Measurements from ENCODE around the gene DNAH11. TPM values are rescaled to one million over a fixed set of nuclear protein-coding genes. Genes with fewer than 3 reads are reported as not detected.

DNAH11 gene
- polyA plus RNA-seq, 1 experiment = not detected

DNA sequence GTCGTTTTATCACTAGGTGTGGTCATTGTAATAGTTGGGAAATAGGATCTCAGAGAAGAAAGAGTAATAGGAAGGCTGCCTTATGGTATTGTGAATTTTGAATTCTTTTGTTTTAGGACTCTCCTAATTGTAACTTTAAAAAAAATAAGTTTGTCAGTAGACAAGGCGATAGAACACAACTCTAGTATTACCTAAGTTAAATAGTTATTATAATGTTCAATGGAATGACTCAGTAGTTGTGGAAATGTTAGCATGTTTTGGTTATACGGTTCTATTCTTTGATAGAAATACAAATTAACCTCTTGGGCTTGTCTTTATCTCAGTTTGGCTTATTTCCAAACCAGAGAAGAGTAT lies 1.4 kb downstream of the DNAH11 start:
- H3K4me3 ChIP-seq (ENCODE audit: low read depth, low read length) = no peak overlapping the region
- H3K27ac ChIP-seq (ENCODE audit: low read depth, low read length) = no peak overlapping the region
- POLR2A ChIA-PET = no interaction called here
- H3K27me3 ChIP-seq (ENCODE audit: control insufficient read depth, insufficient read depth, low read length) = peaks cover 20% of the 10 kb centered on the region
- TF ChIP-seq, protein P1, sequence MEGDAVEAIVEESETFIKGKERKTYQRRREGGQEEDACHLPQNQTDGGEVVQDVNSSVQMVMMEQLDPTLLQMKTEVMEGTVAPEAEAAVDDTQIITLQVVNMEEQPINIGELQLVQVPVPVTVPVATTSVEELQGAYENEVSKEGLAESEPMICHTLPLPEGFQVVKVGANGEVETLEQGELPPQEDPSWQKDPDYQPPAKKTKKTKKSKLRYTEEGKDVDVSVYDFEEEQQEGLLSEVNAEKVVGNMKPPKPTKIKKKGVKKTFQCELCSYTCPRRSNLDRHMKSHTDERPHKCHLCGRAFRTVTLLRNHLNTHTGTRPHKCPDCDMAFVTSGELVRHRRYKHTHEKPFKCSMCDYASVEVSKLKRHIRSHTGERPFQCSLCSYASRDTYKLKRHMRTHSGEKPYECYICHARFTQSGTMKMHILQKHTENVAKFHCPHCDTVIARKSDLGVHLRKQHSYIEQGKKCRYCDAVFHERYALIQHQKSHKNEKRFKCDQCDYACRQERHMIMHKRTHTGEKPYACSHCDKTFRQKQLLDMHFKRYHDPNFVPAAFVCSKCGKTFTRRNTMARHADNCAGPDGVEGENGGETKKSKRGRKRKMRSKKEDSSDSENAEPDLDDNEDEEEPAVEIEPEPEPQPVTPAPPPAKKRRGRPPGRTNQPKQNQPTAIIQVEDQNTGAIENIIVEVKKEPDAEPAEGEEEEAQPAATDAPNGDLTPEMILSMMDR (IDR thresholded peaks at IDR 0.05; ENCODE audit: low read depth, low read length) = no peak
- H3K9me3 ChIP-seq (ENCODE audit: control insufficient read depth, insufficient read depth, low read length) = no peaks in the 10 kb centered on the region; the same call in 1 of the 2 replicates
- no peak for DNase-seq (ENCODE audit: low read depth, low spot score)
- CTCF ChIA-PET = no interaction called here

DNA sequence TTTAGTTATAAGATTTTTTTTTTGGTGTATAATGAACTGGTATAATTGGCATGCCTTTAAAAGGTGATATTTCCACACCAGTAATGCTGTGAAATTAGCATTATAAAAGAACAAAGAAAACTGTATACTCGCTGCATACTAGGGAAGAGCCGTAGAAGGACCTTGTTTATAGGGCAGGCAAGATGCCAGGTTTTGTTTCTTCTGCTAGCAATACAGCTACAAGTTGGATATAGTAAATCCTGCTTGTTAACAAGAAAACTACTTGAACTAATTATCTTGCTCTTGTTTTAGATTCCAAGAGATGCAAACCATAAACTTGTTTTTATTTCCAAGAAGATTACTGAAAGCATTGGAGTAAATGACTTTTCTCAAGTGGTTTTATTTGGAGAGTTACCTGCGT lies 1.9 kb downstream of the DNAH11 start:
- TF ChIP-seq, protein P1 (IDR thresholded peaks at IDR 0.05; ENCODE audit: low read depth, low read length) = no peak
- no peak overlapping the region for H3K27ac ChIP-seq (ENCODE audit: low read depth, low read length)
- H3K9me3 ChIP-seq (ENCODE audit: control insufficient read depth, insufficient read depth, low read length) = no peaks in the 10 kb centered on the region; the same call in 1 of the 2 replicates
- no peak for DNase-seq (ENCODE audit: low read depth, low spot score)
- H3K4me3 ChIP-seq (ENCODE audit: low read depth, low read length) = no peak overlapping the region
- H3K27me3 ChIP-seq (ENCODE audit: control insufficient read depth, insufficient read depth, low read length) = peaks cover 20% of the 10 kb centered on the region
- CTCF ChIA-PET = no interaction called here
- POLR2A ChIA-PET = no interaction called here

DNA sequence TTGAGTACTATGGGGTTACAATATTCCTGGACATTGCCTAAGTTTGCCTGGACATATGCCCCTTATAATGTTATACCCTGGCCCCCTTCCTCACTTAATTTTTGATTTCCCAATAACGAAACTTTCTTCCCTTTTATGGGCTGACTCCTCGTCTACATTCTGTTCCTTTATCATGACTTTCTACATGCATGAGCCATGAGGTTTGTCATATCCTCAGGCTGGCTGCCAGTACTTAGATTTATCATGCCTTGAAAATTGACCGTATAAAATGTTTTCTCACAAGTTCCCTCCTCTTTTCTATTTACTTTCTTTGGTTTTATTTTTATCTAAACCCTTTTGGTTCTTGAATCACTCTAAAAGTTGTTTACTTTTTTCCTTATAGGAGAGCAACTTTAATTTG lies 4.7 kb downstream of the DNAH11 start:
- ChIA-PET CTCF (no interaction called here), POLR2A (no interaction called here)
- Histone ChIP-seq H3K9me3 (ENCODE audit: control insufficient read depth, insufficient read depth, low read length) (no peaks in the 10 kb centered on the region; the same call in 1 of the 2 replicates), H3K4me3 (ENCODE audit: low read depth, low read length) (no peak overlapping the region), H3K27me3 (ENCODE audit: control insufficient read depth, insufficient read depth, low read length) (peaks cover 17% of the 10 kb centered on the region), H3K27ac (ENCODE audit: low read depth, low read length) (no peak overlapping the region)
- TF ChIP-seq, protein P1 (IDR thresholded peaks at IDR 0.05; ENCODE audit: low read depth, low read length) = no peak
- DNase-seq (ENCODE audit: low read depth, low spot score) = no peak

DNA sequence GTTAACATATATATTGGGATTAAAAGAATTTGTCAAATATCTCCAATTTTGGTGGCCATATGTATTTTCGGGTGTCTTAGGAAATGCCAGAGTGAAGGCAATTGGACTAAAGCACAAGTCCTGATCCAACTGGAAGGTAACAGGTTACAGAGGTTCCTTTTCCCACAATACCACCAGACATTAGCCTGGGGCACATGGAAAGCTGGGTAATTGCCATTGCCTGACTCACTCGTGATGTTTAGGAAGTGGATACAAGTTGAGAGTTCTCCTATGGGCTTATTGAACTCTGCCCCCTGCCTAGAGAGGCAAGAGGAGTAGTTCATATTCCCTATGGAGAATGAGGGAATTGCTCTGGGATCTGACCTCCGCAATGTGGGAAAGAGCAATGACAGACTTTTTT lies 5.7 kb downstream of the DNAH11 start:
- CTCF ChIA-PET = no interaction called here
- no peaks in the 10 kb centered on the region for H3K9me3 ChIP-seq (ENCODE audit: control insufficient read depth, insufficient read depth, low read length)

DNA sequence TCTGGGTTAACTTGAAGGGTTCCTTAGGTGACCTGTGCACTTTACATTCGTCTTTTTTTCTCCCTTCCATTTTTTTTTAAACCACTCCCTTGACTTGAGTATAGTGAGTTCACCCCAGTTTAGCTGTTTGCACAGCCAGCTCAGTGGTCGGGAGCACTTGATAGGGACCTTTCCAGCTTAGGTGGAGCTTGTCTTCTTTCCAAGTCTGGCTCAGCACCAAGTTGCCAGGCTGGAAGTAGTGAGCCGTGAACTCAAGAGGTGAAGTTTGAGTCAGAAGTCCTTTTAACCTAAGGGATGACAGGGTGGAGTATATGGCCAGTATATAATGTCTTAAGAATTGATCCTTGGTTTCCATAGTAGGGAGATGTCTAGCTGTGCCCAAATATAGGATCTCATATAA lies 7.2 kb downstream of the DNAH11 start:
- Histone ChIP-seq H3K4me3 (ENCODE audit: low read depth, low read length) (no peak overlapping the region), H3K27ac (ENCODE audit: low read depth, low read length) (no peak overlapping the region), H3K9me3 (ENCODE audit: control insufficient read depth, insufficient read depth, low read length) (no peaks in the 10 kb centered on the region), H3K27me3 (ENCODE audit: control insufficient read depth, insufficient read depth, low read length) (no peaks in the 10 kb centered on the region)
- ChIA-PET CTCF (no interaction called here), POLR2A (no interaction called here)
- no peak for DNase-seq (ENCODE audit: low read depth, low spot score)
- TF ChIP-seq, protein P1 (IDR thresholded peaks at IDR 0.05; ENCODE audit: low read depth, low read length) = no peak

More for the DNA sequence above, 5.7 kb downstream of the DNAH11 start:
- no peak for DNase-seq (ENCODE audit: low read depth, low spot score)
- H3K4me3 ChIP-seq (ENCODE audit: low read depth, low read length) = no peak overlapping the region
- TF ChIP-seq, protein P1 (IDR thresholded peaks at IDR 0.05; ENCODE audit: low read depth, low read length) = no peak
- H3K27ac ChIP-seq (ENCODE audit: low read depth, low read length) = no peak overlapping the region
- peaks cover 7% of the 10 kb centered on the region for H3K27me3 ChIP-seq (ENCODE audit: control insufficient read depth, insufficient read depth, low read length)
- POLR2A ChIA-PET = no interaction called here

Measured in AG04450 (cell line).